HepG2 (cell line): ENCODE data around the gene AKAP8L. TPM values are rescaled to one million over a fixed set of nuclear protein-coding genes. Genes with fewer than 3 reads are reported as not detected.

ENCODE experiments used
- ARNT ChIP-seq: fragments of 450-650 bp; IDR thresholded peaks from 2 replicates; pipeline ENCODE4 v1.6.1; 2017
- ASH2L ChIP-seq: fragments of 300-600, 200-600 bp; sonication (generic); IDR thresholded peaks from 2 replicates; pipeline ENCODE4 v1.7.0; 2017; ENCODE audit warnings: low read depth, mild to moderate bottlenecking, moderate library complexity, mixed read lengths, low read length; ENCODE audit not compliant: insufficient read length
- BATF2 ChIP-seq: sonication (generic); formaldehyde crosslinking; IDR thresholded peaks from 2 replicates; pipeline ENCODE4 v1.8.0; 2022; ENCODE audit warnings: mild to moderate bottlenecking, missing genetic modification reagents, moderate library complexity
- BCL6 ChIP-seq: IDR thresholded peaks from 2 replicates; pipeline ENCODE4 v1.6.1; 2016; ENCODE audit warnings: missing genetic modification reagents, missing compliant biosample characterization
- BRD4 ChIP-seq: sonication (generic); formaldehyde crosslinking; IDR thresholded peaks from 2 replicates; pipeline ENCODE4 v1.4.0; 2020; ENCODE audit warnings: missing genetic modification reagents
- CCAR2 ChIP-seq: fragments of 200-400 bp; formaldehyde crosslinking; optimal IDR thresholded peaks from 2 replicates; pipeline ENCODE3; 2018; ENCODE audit warnings: low read depth, mild to moderate bottlenecking, low read length, moderate library complexity
- CEBPB ChIP-seq: IDR thresholded peaks from 2 replicates; pipeline ENCODE4 v1.6.1; 2011; ENCODE audit warnings: low read depth, low read length, improper control_type of control experiment, borderline replicate concordance
- EP300 ChIP-seq, 3 experiments: sonication (generic) in 1 of 3; formaldehyde crosslinking in 1 of 3; IDR thresholded peaks; 2 replicates each; pipeline versions ENCODE4 v1.5.1 to v1.6.1; 2011 to 2020; ENCODE audit warnings: low read depth in 2 of 3, low read length in 2 of 3, borderline replicate concordance in 1 of 3, improper control_type of control experiment in 1 of 3, mild to moderate bottlenecking in 1 of 3, missing genetic modification reagents in 1 of 3, moderate library complexity in 1 of 3
- HDAC6 ChIP-seq: fragments of 200-600 bp; sonication (generic); IDR thresholded peaks from 2 replicates; pipeline ENCODE4 v1.7.0; 2017; ENCODE audit warnings: mild to moderate bottlenecking, antibody characterized with exemption, low read length, low read depth
- HMGA1 ChIP-seq: sonication (generic); formaldehyde crosslinking; conservative IDR thresholded peaks from 2 replicates; pipeline ENCODE4 v1.4.0; 2020; ENCODE audit warnings: missing genetic modification reagents
- HOXD1 ChIP-seq: sonication (generic); formaldehyde crosslinking; IDR thresholded peaks from 2 replicates; pipeline ENCODE4 v1.5.0; 2020; ENCODE audit warnings: missing genetic modification reagents
- MED1 ChIP-seq: sonication (generic); formaldehyde crosslinking; IDR thresholded peaks from 2 replicates; pipeline ENCODE4 v1.4.0; 2020; ENCODE audit warnings: missing genetic modification reagents
- PCBP1 ChIP-seq: fragments of 200-400 bp; formaldehyde crosslinking; IDR thresholded peaks from 2 replicates; pipeline ENCODE4 v1.6.1; 2017; ENCODE audit warnings: mild to moderate bottlenecking, low read depth, low read length, borderline replicate concordance
- PRDM15 ChIP-seq: sonication (generic); formaldehyde crosslinking; IDR thresholded peaks from 2 replicates; pipeline ENCODE4 v1.4.0; 2020; ENCODE audit warnings: missing genetic modification reagents
- RARG ChIP-seq: sonication (generic); formaldehyde crosslinking; IDR thresholded peaks from 2 replicates; pipeline ENCODE4 v1.4.0; 2020; ENCODE audit warnings: low read depth, mild to moderate bottlenecking, missing genetic modification reagents
- SP5 ChIP-seq: IDR thresholded peaks from 2 replicates; pipeline ENCODE4 v1.6.1; 2016; ENCODE audit warnings: low read depth, borderline replicate concordance
- YEATS4 ChIP-seq: sonication (generic); formaldehyde crosslinking; IDR thresholded peaks from 2 replicates; pipeline ENCODE4 v1.4.0; 2020; ENCODE audit warnings: missing genetic modification reagents, borderline replicate concordance
- ZBTB1 ChIP-seq: sonication (generic); formaldehyde crosslinking; IDR thresholded peaks from 2 replicates; pipeline ENCODE4 v1.4.0; 2020; ENCODE audit warnings: missing genetic modification reagents, borderline replicate concordance
- ZFP36L1 ChIP-seq: sonication (generic); formaldehyde crosslinking; IDR thresholded peaks from 2 replicates; pipeline ENCODE4 v1.8.0; 2022; ENCODE audit warnings: mild to moderate bottlenecking, missing genetic modification reagents, moderate library complexity
- ZMYM3 ChIP-seq: sonication (generic); formaldehyde crosslinking; IDR thresholded peaks from 2 replicates; pipeline ENCODE4 v1.5.1; 2020; ENCODE audit warnings: mild to moderate bottlenecking, missing genetic modification reagents
- ZNF136 ChIP-seq: sonication (generic); formaldehyde crosslinking; IDR thresholded peaks from 2 replicates; pipeline ENCODE4 v1.8.1; 2022; ENCODE audit warnings: low read depth, mild to moderate bottlenecking, moderate library complexity, missing genetic modification reagents
- ZNF224 ChIP-seq: sonication (generic); formaldehyde crosslinking; IDR thresholded peaks from 2 replicates; pipeline ENCODE4 v1.5.0; 2020; ENCODE audit warnings: mild to moderate bottlenecking, missing genetic modification reagents
- ZNF543 ChIP-seq: sonication (generic); formaldehyde crosslinking; IDR thresholded peaks from 2 replicates; pipeline ENCODE4 v1.4.0; 2020; ENCODE audit warnings: mild to moderate bottlenecking, missing genetic modification reagents
- ZNF550 ChIP-seq: sonication (generic); formaldehyde crosslinking; IDR thresholded peaks from 2 replicates; pipeline ENCODE4 v1.4.0; 2020; ENCODE audit warnings: mild to moderate bottlenecking, missing genetic modification reagents, borderline replicate concordance
- ZNF557 ChIP-seq: sonication (generic); formaldehyde crosslinking; IDR thresholded peaks from 2 replicates; pipeline ENCODE4 v1.4.0; 2020; ENCODE audit warnings: missing genetic modification reagents
- ZNF564 ChIP-seq: sonication (generic); formaldehyde crosslinking; IDR thresholded peaks from 2 replicates; pipeline ENCODE4 v1.8.1; 2023; ENCODE audit warnings: mild to moderate bottlenecking, missing genetic modification reagents
- ZNF652 ChIP-seq: IDR thresholded peaks from 2 replicates; pipeline ENCODE4 v1.6.1; 2016; ENCODE audit warnings: low read depth, borderline replicate concordance
- ZNF781 ChIP-seq: sonication (generic); formaldehyde crosslinking; IDR thresholded peaks from 2 replicates; pipeline ENCODE4 v1.5.1; 2020; ENCODE audit warnings: borderline replicate concordance, mild to moderate bottlenecking, missing genetic modification reagents; ENCODE audit errors: not compliant biosample characterization
- polyA plus RNA-seq, 8 experiments: library from polyadenylated mRNA; depleted of rRNA in 3 of 8; stranded (reverse) in 7 of 8; unstranded in 1 of 8; fragments of >200 nt; fragmentation: Illumina TruSeq in 4 of 8; extraction: Trizol in 4 of 8; gene quantifications; 2 replicates each; pipeline versions ENCODE4 v1.2.1 to v1.2.3, GENCODE V29; 2011 to 2016; ENCODE audit warnings: low read depth in 4 of 8, missing spikeins in 1 of 8, mixed read lengths in 1 of 8; ENCODE audit not compliant: insufficient read depth in 1 of 8
- total RNA-seq, 5 experiments: library from RNA; depleted of rRNA; stranded (reverse); fragments of >200 nt; fragmentation: Illumina TruSeq; extraction: Trizol; gene quantifications; 2 replicates each; pipeline ENCODE4 v1.2.3, GENCODE V29; 2016; ENCODE audit warnings: low read depth in 1 of 5

AKAP8L gene
- total and polyA plus RNA-seq, 2 of the 13 experiments (the other 11 are each of a cell fraction or from before 2014, with no cell fraction given) = 48.2 to 49.6 TPM

GRCh38 chr19:15379999-15380647 lies 38.7 kb downstream of the AKAP8L start (continued):
- TF ChIP-seq BRD4 (CRISPR knock-in tag) (peak; percentile 40; the same call in 1 of the 2 replicates), ZNF224 (CRISPR knock-in tag) (no peak), SP5 (CRISPR knock-in tag) (no peak; the same call in 1 of the 2 replicates), MED1 (CRISPR knock-in tag) (peak; percentile 10; the same call in 1 of the 2 replicates), ASH2L (peak; percentile 53), BCL6 (no peak), BATF2 (CRISPR knock-in tag) (0 out of 2 replicates have a peak, but pooled peaks have one; percentile 28), CCAR2 (no peak), ZNF781 (no peak), ZMYM3 (CRISPR knock-in tag) (no peak), ZNF652 (CRISPR knock-in tag) (no peak), HMGA1 (CRISPR knock-in tag) (no peak), PRDM15 (CRISPR knock-in tag) (no peak), YEATS4 (CRISPR knock-in tag) (peak; percentile 71; the same call in 1 of the 2 replicates), ZNF543 (CRISPR knock-in tag) (no peak), ZNF550 (CRISPR knock-in tag) (no peak), ZFP36L1 (CRISPR knock-in tag) (no peak), HOXD1 (no peak), ZBTB1 (CRISPR knock-in tag) (no peak), EP300 (IDR thresholded peaks at IDR 0.05; ENCODE audit: low read depth in 2 of 2, low read length in 2 of 2) (0 out of 4 replicates have a peak, but pooled peaks of 1 of the 2 experiments have one; percentile 2), EP300 (CRISPR knock-in tag; IDR thresholded peaks at IDR 0.05; ENCODE audit: borderline replicate concordance) (no peak), ZNF136 (CRISPR knock-in tag) (no peak), ZNF564 (CRISPR knock-in tag) (no peak; the same call in 1 of the 2 replicates), ARNT (no peak), ZNF557 (CRISPR knock-in tag) (no peak), PCBP1 (no peak), RARG (CRISPR knock-in tag) (no peak), CEBPB (no peak), HDAC6 (no peak)
